ENCODE results near the gene MYO18B.

MYO18B gene

GRCh38 chr22:25742918-25743708 lies 1.1 kb downstream of the MYO18B start (continued):
- TF ChIP-seq TSHZ2 (CRISPR knock-in tag; IDR thresholded peaks at IDR 0.05) (no peak), BACH2 (CRISPR knock-in tag; IDR thresholded peaks at IDR 0.05; ENCODE audit: borderline replicate concordance) (no peak), ESRRG (CRISPR knock-in tag; IDR thresholded peaks at IDR 0.05) (no peak), ZC3H10 (CRISPR knock-in tag; IDR thresholded peaks at IDR 0.05) (no peak), ZNF565 (CRISPR knock-in tag; conservative IDR thresholded peaks at IDR 0.05; ENCODE audit: low read depth) (no peak)

GRCh38 chr22:25744694-25745093 lies 2.7 kb downstream of the MYO18B start:
- TF ChIP-seq POU6F1 (CRISPR knock-in tag; IDR thresholded peaks at IDR 0.05; ENCODE audit: borderline replicate concordance, low read depth) (no peak), ZFP30 (CRISPR knock-in tag; IDR thresholded peaks at IDR 0.05) (no peak)
- ATAC-seq, result no peak

- no peak for ATAC-seq
- TF ChIP-seq ISL1 (CRISPR knock-in tag; IDR thresholded peaks at IDR 0.05) (no peak), PATZ1 (CRISPR knock-in tag; IDR thresholded peaks at IDR 0.05; ENCODE audit: borderline replicate concordance) (no peak)
Observed at GRCh38 chr22:25745341-25746011, 3.5 kb downstream of the MYO18B start.

GRCh38 chr22:25746012-25746373 lies 4.0 kb downstream of the MYO18B start:
- TF ChIP-seq CSRNP3 (CRISPR knock-in tag; IDR thresholded peaks at IDR 0.05) (0 out of 2 replicates have a peak, but pooled peaks have one; percentile 54), RARB (CRISPR knock-in tag; IDR thresholded peaks at IDR 0.05) (no peak), TSHZ2 (CRISPR knock-in tag; IDR thresholded peaks at IDR 0.05) (peak; percentile 86), TCF4 (CRISPR knock-in tag; IDR thresholded peaks at IDR 0.05; ENCODE audit: borderline replicate concordance) (peak; percentile 94), CSDC2 (CRISPR knock-in tag; IDR thresholded peaks at IDR 0.05) (no peak), SNAI2 (CRISPR knock-in tag; IDR thresholded peaks at IDR 0.05) (0 out of 2 replicates have a peak, but pooled peaks have one; percentile 30), BACH2 (CRISPR knock-in tag; IDR thresholded peaks at IDR 0.05; ENCODE audit: borderline replicate concordance) (peak; percentile 60; the same call in 1 of the 2 replicates), ISL1 (CRISPR knock-in tag; IDR thresholded peaks at IDR 0.05) (peak; percentile 53), CREB5 (CRISPR knock-in tag; IDR thresholded peaks at IDR 0.05; ENCODE audit: low read depth) (no peak), GLIS3 (CRISPR knock-in tag; IDR thresholded peaks at IDR 0.05) (peak; percentile 84; the same call in 1 of the 2 replicates)

More at GRCh38 chr22:25746012-25746373, 4.0 kb downstream of the MYO18B start:
- ATAC-seq, result peak; percentile 12; the same call in 1 of the 3 replicates
